Spleen (tissue), 7 donors: ENCODE data around the gene NFS1.

ENCODE experiments used
- POLR2AphosphoS5 ChIP-seq, 3 donors: sonication (generic); formaldehyde crosslinking; IDR thresholded peaks; one replicate each; pipeline ENCODE4 v1.5.1; 2017; ENCODE audit warnings: antibody characterized with exemption in 3 of 3
- TF ChIP-seq, protein P1 (sequence below), 11 experiments: fragments of 200-600 bp in 7 of 11; fragments of 450-650 bp in 4 of 11; sonication (generic) in 4 of 11; IDR thresholded peaks in 8 of 11; conservative IDR thresholded peaks in 3 of 11; 1 replicate in 7 of 11; 2 replicates in 4 of 11; pipeline versions ENCODE4 v1.4.0 to v1.8.0; 2016 to 2021; ENCODE audit warnings: antibody characterized with exemption in 11 of 11, inconsistent platforms in 4 of 11, mild to moderate bottlenecking in 1 of 11
- donor health status: DM: no; HTN: no; CAD: no; lungs with moderate emphysema.
- donor health status: DM: no; HTN: no; CAD: no.
- donor health status: DM: no; HTN: no; CAD: no.

GRCh38 chr20:35708502-35708901, 9.3 kb upstream of the NFS1 start:
- TF ChIP-seq, protein P1, sequence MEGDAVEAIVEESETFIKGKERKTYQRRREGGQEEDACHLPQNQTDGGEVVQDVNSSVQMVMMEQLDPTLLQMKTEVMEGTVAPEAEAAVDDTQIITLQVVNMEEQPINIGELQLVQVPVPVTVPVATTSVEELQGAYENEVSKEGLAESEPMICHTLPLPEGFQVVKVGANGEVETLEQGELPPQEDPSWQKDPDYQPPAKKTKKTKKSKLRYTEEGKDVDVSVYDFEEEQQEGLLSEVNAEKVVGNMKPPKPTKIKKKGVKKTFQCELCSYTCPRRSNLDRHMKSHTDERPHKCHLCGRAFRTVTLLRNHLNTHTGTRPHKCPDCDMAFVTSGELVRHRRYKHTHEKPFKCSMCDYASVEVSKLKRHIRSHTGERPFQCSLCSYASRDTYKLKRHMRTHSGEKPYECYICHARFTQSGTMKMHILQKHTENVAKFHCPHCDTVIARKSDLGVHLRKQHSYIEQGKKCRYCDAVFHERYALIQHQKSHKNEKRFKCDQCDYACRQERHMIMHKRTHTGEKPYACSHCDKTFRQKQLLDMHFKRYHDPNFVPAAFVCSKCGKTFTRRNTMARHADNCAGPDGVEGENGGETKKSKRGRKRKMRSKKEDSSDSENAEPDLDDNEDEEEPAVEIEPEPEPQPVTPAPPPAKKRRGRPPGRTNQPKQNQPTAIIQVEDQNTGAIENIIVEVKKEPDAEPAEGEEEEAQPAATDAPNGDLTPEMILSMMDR (IDR thresholded peaks at IDR 0.05 in 8 of 11, conservative IDR thresholded peaks at IDR 0.05 in 3 of 11), result no peak
- TF ChIP-seq POLR2AphosphoS5 (IDR thresholded peaks at IDR 0.05), result no peak
